ENCODE measurements around the gene USH1C. TPM values are rescaled to one million over a fixed set of nuclear protein-coding genes. Genes with fewer than 3 reads are reported as not detected.

Gene USH1C
- total RNA-seq, 1 experiment from 2014 or later = 1.0 TPM

DNA sequence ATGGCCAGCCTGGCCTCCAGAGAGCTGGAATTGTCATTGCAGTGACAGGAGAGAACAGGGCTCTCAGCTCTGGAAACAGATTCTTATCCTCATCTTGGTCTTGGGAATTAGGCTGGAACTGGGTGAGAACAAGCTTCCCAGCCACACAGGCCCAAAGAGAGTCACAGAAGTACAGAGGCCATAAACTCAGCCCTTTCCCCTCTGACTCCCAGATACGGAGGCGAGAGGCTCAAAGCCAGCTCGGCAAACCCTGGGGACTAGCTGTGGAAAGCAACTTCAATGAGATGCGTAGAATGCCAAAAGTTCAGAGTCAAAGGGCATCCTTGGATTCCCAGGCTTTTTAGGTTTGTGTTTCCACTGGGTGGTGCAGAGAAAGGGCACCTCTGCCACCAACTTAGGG, 53.3 kb downstream of the USH1C start:
- Histone ChIP-seq H4K5ac (ENCODE audit: insufficient read length, low read depth, low read length) (no peak overlapping the region), H3K27me3 (ENCODE audit: insufficient read depth, low read length) (no peaks in the 10 kb centered on the region; the same call in 1 of the 2 replicates), H3K4ac (ENCODE audit: low read depth, low read length) (no peak overlapping the region), H4K20me1 (ENCODE audit: control insufficient read depth, insufficient read depth, insufficient read length) (no peaks in the 10 kb centered on the region), H4K91ac (ENCODE audit: insufficient read length, low read depth, low read length) (no peak overlapping the region), H3K23ac (ENCODE audit: insufficient read length, low read depth, low read length) (no peak overlapping the region), H3K4me2 (ENCODE audit: insufficient read depth, insufficient read length, low read length) (no peak overlapping the region), H2BK20ac (ENCODE audit: low read depth, low read length, poor library complexity, severe bottlenecking) (no peak overlapping the region), H3K4me1 (ENCODE audit: insufficient read depth, low read length) (no peaks in the 10 kb centered on the region), H2AFZ (ENCODE audit: low read length) (no peak overlapping the region), H2BK15ac (ENCODE audit: low read depth, low read length) (no peak overlapping the region), H3K79me1 (ENCODE audit: insufficient read depth, low read depth, low read length, poor library complexity, severe bottlenecking) (no peaks in the 10 kb centered on the region), H2AK5ac (ENCODE audit: insufficient read length, low read length) (no peak overlapping the region), H3K9ac (ENCODE audit: extremely low read depth, insufficient read length, low read length) (no peak overlapping the region), H3K79me2 (ENCODE audit: insufficient read depth, low read length) (no peaks in the 10 kb centered on the region), H2BK120ac (ENCODE audit: low read depth, low read length, poor library complexity, severe bottlenecking) (no peak overlapping the region), H3K18ac (ENCODE audit: insufficient read length, low read depth, low read length) (no peak overlapping the region), H3K27ac (ENCODE audit: insufficient read length, low read depth, low read length) (no peak overlapping the region), H3K23me2 (ENCODE audit: insufficient read length, low read depth, low read length, poor library complexity, severe bottlenecking) (no peaks in the 10 kb centered on the region), H2BK5ac (ENCODE audit: insufficient read length, low read length) (no peak overlapping the region), H3K9me3 (ENCODE audit: control insufficient read depth, low read depth, low read length) (no peaks in the 10 kb centered on the region), H3K14ac (ENCODE audit: insufficient read depth, low read length) (no peak overlapping the region), H3T11ph (ENCODE audit: low read length) (no peak overlapping the region), H3K56ac (ENCODE audit: insufficient read length, low read depth, low read length) (no peak overlapping the region), H2BK12ac (ENCODE audit: insufficient read length, low read depth, low read length) (no peak overlapping the region), H4K8ac (replicated peaks; ENCODE audit: insufficient read length, low read depth, low read length) (no peak overlapping the region)
- whole genome bisulfite sequencing (ENCODE audit: extremely low coverage, insufficient read length, low lambda C conversion rate) = no CpG with 5 or more reads among the region's 4 CpGs
- no peak for DNase-seq
- H3K4me3 Mint-ChIP-seq = no peak overlapping the region
- no peaks in the 10 kb centered on the region for H3K36me3 Mint-ChIP-seq (ENCODE audit: insufficient read depth in 1 of 3, low read depth in 3 of 3)
- H3K4me1 Mint-ChIP-seq = no peaks in the 10 kb centered on the region
- peaks cover 22% of the 10 kb centered on the region for H3K27me3 Mint-ChIP-seq (ENCODE audit: low read depth)
- no peaks in the 10 kb centered on the region for H3K9me3 Mint-ChIP-seq
- TF ChIP-seq, protein P1, sequence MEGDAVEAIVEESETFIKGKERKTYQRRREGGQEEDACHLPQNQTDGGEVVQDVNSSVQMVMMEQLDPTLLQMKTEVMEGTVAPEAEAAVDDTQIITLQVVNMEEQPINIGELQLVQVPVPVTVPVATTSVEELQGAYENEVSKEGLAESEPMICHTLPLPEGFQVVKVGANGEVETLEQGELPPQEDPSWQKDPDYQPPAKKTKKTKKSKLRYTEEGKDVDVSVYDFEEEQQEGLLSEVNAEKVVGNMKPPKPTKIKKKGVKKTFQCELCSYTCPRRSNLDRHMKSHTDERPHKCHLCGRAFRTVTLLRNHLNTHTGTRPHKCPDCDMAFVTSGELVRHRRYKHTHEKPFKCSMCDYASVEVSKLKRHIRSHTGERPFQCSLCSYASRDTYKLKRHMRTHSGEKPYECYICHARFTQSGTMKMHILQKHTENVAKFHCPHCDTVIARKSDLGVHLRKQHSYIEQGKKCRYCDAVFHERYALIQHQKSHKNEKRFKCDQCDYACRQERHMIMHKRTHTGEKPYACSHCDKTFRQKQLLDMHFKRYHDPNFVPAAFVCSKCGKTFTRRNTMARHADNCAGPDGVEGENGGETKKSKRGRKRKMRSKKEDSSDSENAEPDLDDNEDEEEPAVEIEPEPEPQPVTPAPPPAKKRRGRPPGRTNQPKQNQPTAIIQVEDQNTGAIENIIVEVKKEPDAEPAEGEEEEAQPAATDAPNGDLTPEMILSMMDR (conservative IDR thresholded peaks at IDR 0.05) = no peak
- H3K27ac Mint-ChIP-seq = no peak overlapping the region
